ENCODE data around the gene ACRV1. TPM values are rescaled to one million over a fixed set of nuclear protein-coding genes. Genes with fewer than 3 reads are reported as not detected.
A peak's percentile ranks its signal among the peaks of the same experiment; 100 is the strongest.

The ACRV1 gene
- total and polyA plus RNA-seq, 3 donors from 2014 or later: 35.4 to 175 (median 56.5) TPM

GRCh38 chr11:125626288-125626950, 54.2 kb downstream of the ACRV1 start:
- no peak for DNase-seq
- Histone ChIP-seq H3K4me1 (peaks cover 6% of the 10 kb centered on the region), H3K27me3 (no peaks in the 10 kb centered on the region), H3K36me3 (ENCODE audit: low read depth, missing control alignments) (no peaks in the 10 kb centered on the region), H3K9me3 (no peaks in the 10 kb centered on the region), H3K27ac (peak overlapping the region; percentile 93 to 98), H3K4me3 (peak overlapping the region; percentile 81 to 84)
- intact Hi-C loops (cut with DNase I; ENCODE audit: low total_unique reads): loop anchor here (10.0 kb wide), 1 partner anchor 248 kb away; no protein-coding TSS in a partner anchor
- 0% methylated on average over 18 of the region's 18 CpGs for WGBS, 2 donors
- TF ChIP-seq CTCF (IDR thresholded peaks at IDR 0.05) (peak in 1 of 3 experiments; percentile 5), POLR2A (IDR thresholded peaks at IDR 0.05) (no peak)

GRCh38 chr11:125625630-125626287, 54.9 kb downstream of the ACRV1 start:
- H3K27me3 ChIP-seq: no peaks in the 10 kb centered on the region
- peak overlapping the region; percentile 93 to 98 for H3K27ac ChIP-seq
- intact Hi-C loops (cut with DNase I; ENCODE audit: low total_unique reads): loop anchor here (10.0 kb wide), 1 partner anchor 249 kb away; no protein-coding TSS in a partner anchor
- DNase-seq: peak; percentile 94
- H3K36me3 ChIP-seq (ENCODE audit: low read depth, missing control alignments): no peaks in the 10 kb centered on the region
- H3K4me1 ChIP-seq: peaks cover 6% of the 10 kb centered on the region
- H3K9me3 ChIP-seq: no peaks in the 10 kb centered on the region
- H3K4me3 ChIP-seq: peak overlapping the region; percentile 81 to 84
- TF ChIP-seq POLR2A (IDR thresholded peaks at IDR 0.05): peak; percentile 16
- peak in 1 of 3 experiments; percentile 14 for TF ChIP-seq CTCF (IDR thresholded peaks at IDR 0.05)
- WGBS, 2 donors: 1% methylated on average over 25 to 30 of the region's 51 CpGs

- 0 to 2% methylated on average over 20 of the region's 20 CpGs for WGBS, 2 donors
Measured at GRCh38 chr11:125625225-125625629, 55.4 kb downstream of the ACRV1 start.

GRCh38 chr11:125624756-125625213, 55.9 kb downstream of the ACRV1 start, which contains the start of gene CHEK1:
TSS of gene CHEK1 (plus strand) at chr11:125625163. CDS start at chr11:125626769, 1,606 bp downstream.
- no peak for DNase-seq
- no peak for TF ChIP-seq CTCF (IDR thresholded peaks at IDR 0.05)
- no peak for TF ChIP-seq POLR2A (IDR thresholded peaks at IDR 0.05)
- intact Hi-C loops (cut with DNase I; ENCODE audit: low total_unique reads): loop anchor here (10.0 kb wide), 1 partner anchor 250 kb away; no protein-coding TSS in a partner anchor
- WGBS, 2 donors: 42 to 50% methylated on average over 9 of the region's 9 CpGs
- H3K9me3 ChIP-seq: no peaks in the 10 kb centered on the region
- peaks cover 6% of the 10 kb centered on the region for H3K4me1 ChIP-seq
- peak within 1 kb of the TSS; percentile 81 to 84 for H3K4me3 ChIP-seq
- H3K27me3 ChIP-seq: no peaks in the 10 kb centered on the region
- no peaks in the 10 kb centered on the region for H3K36me3 ChIP-seq (ENCODE audit: low read depth, missing control alignments)
- peak within 1 kb of the TSS; percentile 93 to 98 for H3K27ac ChIP-seq

More at GRCh38 chr11:125625225-125625629, 55.4 kb downstream of the ACRV1 start:
- Histone ChIP-seq H3K4me1 (peaks cover 6% of the 10 kb centered on the region), H3K9me3 (no peaks in the 10 kb centered on the region), H3K27me3 (no peaks in the 10 kb centered on the region), H3K36me3 (ENCODE audit: low read depth, missing control alignments) (no peaks in the 10 kb centered on the region), H3K27ac (peak overlapping the region; percentile 93 to 98), H3K4me3 (peak overlapping the region; percentile 81 to 84)
- no peak for DNase-seq
- intact Hi-C loops (cut with DNase I; ENCODE audit: low total_unique reads): loop anchor here (10.0 kb wide), 1 partner anchor 250 kb away; no protein-coding TSS in a partner anchor
- TF ChIP-seq CTCF (IDR thresholded peaks at IDR 0.05): no peak
- no peak for TF ChIP-seq POLR2A (IDR thresholded peaks at IDR 0.05)
